Suprapubic skin (tissue), 4 donors: ENCODE results near the gene PCBP3. TPM values are rescaled to one million over a fixed set of nuclear protein-coding genes. Genes with fewer than 3 reads are reported as not detected.

Experiments
- DNase-seq, 2 donors: peaks; one replicate each; pipeline ENCODE4 v3.0.0-alpha.2; 2019; ENCODE audit warnings: low spot score in 2 of 2
- H3K27ac ChIP-seq: fragments of 200-600 bp; sonication (generic); one replicate; pipeline ENCODE4 v1.5.1; 2019
- H3K27me3 ChIP-seq: fragments of 200-600 bp; sonication (generic); one replicate; pipeline ENCODE4 v1.5.1; 2019
- H3K36me3 ChIP-seq: fragments of 200-600 bp; sonication (generic); one replicate; pipeline ENCODE4 v1.5.1; 2019
- H3K4me1 ChIP-seq: fragments of 200-600 bp; sonication (generic); one replicate; pipeline ENCODE4 v1.5.1; 2019
- H3K4me3 ChIP-seq: fragments of 200-600 bp; sonication (generic); one replicate; pipeline ENCODE4 v1.5.1; 2019; ENCODE audit warnings: mild to moderate bottlenecking
- H3K9me3 ChIP-seq: fragments of 200-600 bp; sonication (generic); one replicate; pipeline ENCODE4 v1.5.1; 2019
- CTCF ChIP-seq, 2 donors: fragments of 200-600 bp in 1 of 2; fragments of 450-650 bp in 1 of 2; sonication (generic) in 1 of 2; IDR thresholded peaks; one replicate each; pipeline ENCODE4 v1.5.1; 2016 to 2019; ENCODE audit warnings: antibody characterized with exemption in 2 of 2, mild to moderate bottlenecking in 1 of 2, moderate library complexity in 1 of 2
- EP300 ChIP-seq: sonication (generic); formaldehyde crosslinking; IDR thresholded peaks from one replicate; pipeline ENCODE4 v1.6.1; 2017; ENCODE audit warnings: antibody characterized with exemption
- POLR2A ChIP-seq, 2 donors: fragments of 450-650 bp; IDR thresholded peaks; one replicate each; pipeline ENCODE4 v1.6.1; 2017; ENCODE audit warnings: antibody characterized with exemption in 2 of 2, mild to moderate bottlenecking in 2 of 2, moderate library complexity in 2 of 2
- POLR2AphosphoS5 ChIP-seq, 3 donors: sonication (generic); formaldehyde crosslinking; IDR thresholded peaks; one replicate each; pipeline ENCODE4 v1.6.1; 2017; ENCODE audit warnings: antibody characterized with exemption in 3 of 3
- WGBS: methylation state at CpG from one replicate; pipeline ENCODE4 v1.1.5; 2018; 5-methylcytosine and 5-hydroxymethylcytosine counted together
- total RNA-seq, 4 donors: library from RNA; depleted of rRNA; stranded (reverse); fragments of >200 nt; gene quantifications; one replicate each; pipeline ENCODE4 v1.1.0, GENCODE V29; 2016

The PCBP3 gene
- total RNA-seq, 4 donors from 2014 or later: 0.97 to 7.3 (median 2.7) TPM

DNA sequence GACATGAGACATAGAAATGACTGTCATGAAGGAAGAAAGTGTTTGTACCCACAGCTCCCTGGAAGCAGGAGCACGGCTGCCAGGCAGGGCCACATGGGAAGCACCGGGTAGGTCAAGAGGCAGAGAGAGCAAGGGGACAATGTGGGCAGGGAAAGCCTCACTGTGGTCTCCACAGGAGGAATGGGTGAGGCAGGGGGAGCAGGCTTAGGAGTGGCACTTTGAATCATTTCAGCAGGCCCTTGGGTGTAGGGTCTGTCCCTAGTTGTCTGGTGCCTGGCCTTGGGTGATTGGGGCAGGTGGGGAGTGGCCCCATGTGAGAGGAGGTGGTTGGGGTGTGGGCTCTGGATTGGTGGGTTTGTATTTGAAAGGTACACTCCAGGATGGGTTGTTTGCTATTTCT lies 83.9 kb downstream of the PCBP3 start:
- H3K27me3 ChIP-seq: no peaks in the 10 kb centered on the region
- no peak for TF ChIP-seq POLR2A (IDR thresholded peaks at IDR 0.05)
- TF ChIP-seq EP300: no peak
- no peak for TF ChIP-seq CTCF (IDR thresholded peaks at IDR 0.05)
- TF ChIP-seq POLR2AphosphoS5 (IDR thresholded peaks at IDR 0.05): no peak
- no peaks in the 10 kb centered on the region for H3K9me3 ChIP-seq
- H3K4me3 ChIP-seq: no peak overlapping the region
- no peak for DNase-seq
- no peaks in the 10 kb centered on the region for H3K4me1 ChIP-seq
- H3K36me3 ChIP-seq: no peaks in the 10 kb centered on the region
- 85% methylated on average over 2 of the region's 2 CpGs for WGBS
- H3K27ac ChIP-seq: no peak overlapping the region

GRCh38 chr21:45735259-45736000 lies 91.9 kb downstream of the PCBP3 start:
- peaks cover 5% of the 10 kb centered on the region for H3K27me3 ChIP-seq
- 81% methylated on average over 14 of the region's 14 CpGs for WGBS
- H3K36me3 ChIP-seq: no peaks in the 10 kb centered on the region
- no peak overlapping the region for H3K27ac ChIP-seq
- H3K9me3 ChIP-seq: no peaks in the 10 kb centered on the region
- H3K4me1 ChIP-seq: peaks cover 7% of the 10 kb centered on the region
- no peak for DNase-seq
- TF ChIP-seq EP300 (no peak), POLR2AphosphoS5 (IDR thresholded peaks at IDR 0.05) (no peak), POLR2A (IDR thresholded peaks at IDR 0.05) (no peak), CTCF (IDR thresholded peaks at IDR 0.05) (no peak)
- no peak overlapping the region for H3K4me3 ChIP-seq

DNA sequence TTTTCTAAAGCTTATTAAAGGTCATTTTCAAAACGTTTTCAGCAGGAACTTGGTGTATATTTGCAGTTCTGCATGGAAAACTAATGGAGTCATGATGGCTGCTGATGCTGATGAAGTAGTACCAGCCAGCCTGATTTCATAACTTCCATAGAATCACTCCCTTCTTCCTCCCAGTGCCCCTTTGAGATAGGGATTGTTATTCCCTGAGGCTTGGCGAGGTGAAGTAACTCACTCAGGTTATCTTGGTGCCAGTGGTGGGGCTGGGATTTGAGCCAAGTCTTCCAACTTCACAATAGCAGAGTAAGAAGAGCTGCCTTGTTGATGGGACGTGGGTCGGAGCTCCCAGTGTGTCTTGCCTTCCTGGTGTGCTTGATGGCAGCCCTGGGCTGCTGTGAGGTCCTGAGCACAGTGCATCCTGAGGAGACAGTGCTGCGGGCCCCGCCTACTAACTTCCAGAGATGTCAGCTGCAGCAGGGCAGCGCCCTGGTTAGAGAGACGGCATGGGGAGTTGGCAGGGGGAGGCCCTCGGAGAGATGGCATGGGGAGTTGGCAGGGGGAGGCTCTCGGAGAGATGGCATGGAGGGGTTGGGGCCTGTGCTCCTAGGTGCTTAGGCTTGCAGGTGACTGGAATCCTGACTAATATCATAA lies 92.6 kb downstream of the PCBP3 start:
- DNase-seq: no peak
- 53% methylated on average over 6 of the region's 10 CpGs for WGBS
- H3K4me1 ChIP-seq: peaks cover 7% of the 10 kb centered on the region
- H3K27ac ChIP-seq: no peak overlapping the region
- no peak for TF ChIP-seq CTCF (IDR thresholded peaks at IDR 0.05)
- H3K27me3 ChIP-seq: peaks cover 5% of the 10 kb centered on the region
- H3K4me3 ChIP-seq: no peak overlapping the region
- no peaks in the 10 kb centered on the region for H3K9me3 ChIP-seq
- no peaks in the 10 kb centered on the region for H3K36me3 ChIP-seq

DNA sequence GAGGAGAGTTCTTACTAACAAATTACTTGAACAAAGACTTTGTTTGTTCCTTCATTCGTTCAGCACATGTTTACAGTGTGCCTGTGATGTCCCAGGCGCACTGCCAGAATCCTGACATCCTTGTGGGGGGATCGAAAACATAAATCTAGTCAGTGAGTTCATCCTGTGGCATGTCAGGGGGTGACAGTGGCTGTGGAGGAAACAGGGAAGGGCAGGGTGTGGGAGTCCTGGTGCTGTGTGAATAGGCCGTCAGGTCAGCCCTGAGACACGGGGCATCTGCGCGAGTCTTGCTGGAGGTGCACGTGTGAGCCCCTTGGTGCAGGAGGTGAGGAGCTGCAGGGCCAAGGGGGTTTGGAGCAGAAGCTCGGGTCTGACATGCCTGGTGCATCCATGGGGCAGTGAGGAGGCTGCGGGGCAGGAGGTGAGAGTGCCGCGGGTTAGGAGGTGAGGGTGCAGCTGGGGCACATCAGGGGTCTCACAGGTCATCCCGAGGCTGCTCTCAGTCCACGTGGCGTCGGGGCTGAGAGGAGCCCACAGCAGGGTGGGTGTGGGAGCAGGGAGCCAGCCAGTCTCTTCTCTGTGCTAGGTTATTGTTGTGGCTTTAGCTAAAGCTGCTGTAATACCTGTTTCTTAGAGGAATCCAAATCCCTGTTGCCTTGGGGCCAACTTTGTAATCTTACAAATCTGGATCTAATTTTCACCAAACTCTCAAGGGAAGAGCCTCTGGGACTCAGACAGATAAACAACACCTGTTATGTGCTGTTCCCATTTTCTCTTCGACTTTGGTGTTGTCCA lies 93.4 kb downstream of the PCBP3 start:
- Histone ChIP-seq H3K4me1 (peaks cover 7% of the 10 kb centered on the region), H3K27ac (no peak overlapping the region), H3K9me3 (no peaks in the 10 kb centered on the region), H3K27me3 (peaks cover 5% of the 10 kb centered on the region), H3K4me3 (no peak overlapping the region), H3K36me3 (no peaks in the 10 kb centered on the region)
- DNase-seq: no peak
- TF ChIP-seq CTCF (IDR thresholded peaks at IDR 0.05) (no peak), EP300 (no peak), POLR2A (IDR thresholded peaks at IDR 0.05) (no peak), POLR2AphosphoS5 (IDR thresholded peaks at IDR 0.05) (no peak)
- 52% methylated on average over 13 of the region's 17 CpGs for WGBS
